HFF-Myc (cell line): ENCODE measurements around the gene RNF14.

Experiments used
- DNase-seq: peaks from one replicate; pipeline ENCODE4 v3.0.0-alpha.2; 2011; ENCODE audit warnings: low read depth; ENCODE audit errors: extremely low read depth
- H3K4me3 ChIP-seq: replicated peaks from 2 replicates; pipeline ENCODE4 v1.5.1; 2011; ENCODE audit warnings: low read depth, mild to moderate bottlenecking, control low read depth, low read length
- TF ChIP-seq, protein P1 (sequence below): IDR thresholded peaks from 2 replicates; pipeline ENCODE4 v1.5.1; 2012; ENCODE audit warnings: mild to moderate bottlenecking, low read depth, low read length, control low read depth; ENCODE audit errors: missing control alignments

Gene RNF14

DNA sequence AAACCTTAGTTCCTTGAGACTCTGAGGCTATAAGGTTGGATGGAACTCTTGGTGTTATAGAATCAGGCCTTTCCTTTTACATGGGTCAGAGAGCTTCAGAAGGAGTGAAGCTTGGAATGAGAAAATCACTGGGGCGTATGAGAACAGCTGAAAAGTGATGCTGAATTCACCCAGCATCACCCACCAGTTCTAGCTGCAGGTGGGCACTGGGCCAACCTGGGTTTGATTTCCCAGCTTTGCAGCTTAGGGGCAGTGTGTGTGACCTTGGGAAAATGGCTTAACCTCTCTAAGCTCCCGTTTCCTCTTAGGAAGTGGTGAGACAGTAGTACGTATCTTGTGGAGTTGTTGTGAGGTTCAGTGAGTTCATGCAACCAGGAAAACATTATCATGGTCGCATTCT is 21.6 kb upstream of the RNF14 start:
- H3K4me3 ChIP-seq, result no peak overlapping the region
- no peak for DNase-seq
- TF ChIP-seq, protein P1, sequence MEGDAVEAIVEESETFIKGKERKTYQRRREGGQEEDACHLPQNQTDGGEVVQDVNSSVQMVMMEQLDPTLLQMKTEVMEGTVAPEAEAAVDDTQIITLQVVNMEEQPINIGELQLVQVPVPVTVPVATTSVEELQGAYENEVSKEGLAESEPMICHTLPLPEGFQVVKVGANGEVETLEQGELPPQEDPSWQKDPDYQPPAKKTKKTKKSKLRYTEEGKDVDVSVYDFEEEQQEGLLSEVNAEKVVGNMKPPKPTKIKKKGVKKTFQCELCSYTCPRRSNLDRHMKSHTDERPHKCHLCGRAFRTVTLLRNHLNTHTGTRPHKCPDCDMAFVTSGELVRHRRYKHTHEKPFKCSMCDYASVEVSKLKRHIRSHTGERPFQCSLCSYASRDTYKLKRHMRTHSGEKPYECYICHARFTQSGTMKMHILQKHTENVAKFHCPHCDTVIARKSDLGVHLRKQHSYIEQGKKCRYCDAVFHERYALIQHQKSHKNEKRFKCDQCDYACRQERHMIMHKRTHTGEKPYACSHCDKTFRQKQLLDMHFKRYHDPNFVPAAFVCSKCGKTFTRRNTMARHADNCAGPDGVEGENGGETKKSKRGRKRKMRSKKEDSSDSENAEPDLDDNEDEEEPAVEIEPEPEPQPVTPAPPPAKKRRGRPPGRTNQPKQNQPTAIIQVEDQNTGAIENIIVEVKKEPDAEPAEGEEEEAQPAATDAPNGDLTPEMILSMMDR, result no peak

GRCh38 chr5:141948812-141949211 is 20.1 kb upstream of the RNF14 start:
- no peak for DNase-seq
- H3K4me3 ChIP-seq, result no peak overlapping the region
- TF ChIP-seq, protein P1, result no peak

GRCh38 chr5:141949511-141949910 is 19.4 kb upstream of the RNF14 start:
- no peak overlapping the region for H3K4me3 ChIP-seq
- DNase-seq, result no peak
- TF ChIP-seq, protein P1, result no peak

GRCh38 chr5:141950207-141951005 is 18.5 kb upstream of the RNF14 start:
- DNase-seq, result no peak
- H3K4me3 ChIP-seq, result no peak overlapping the region
- TF ChIP-seq, protein P1, result no peak

DNA sequence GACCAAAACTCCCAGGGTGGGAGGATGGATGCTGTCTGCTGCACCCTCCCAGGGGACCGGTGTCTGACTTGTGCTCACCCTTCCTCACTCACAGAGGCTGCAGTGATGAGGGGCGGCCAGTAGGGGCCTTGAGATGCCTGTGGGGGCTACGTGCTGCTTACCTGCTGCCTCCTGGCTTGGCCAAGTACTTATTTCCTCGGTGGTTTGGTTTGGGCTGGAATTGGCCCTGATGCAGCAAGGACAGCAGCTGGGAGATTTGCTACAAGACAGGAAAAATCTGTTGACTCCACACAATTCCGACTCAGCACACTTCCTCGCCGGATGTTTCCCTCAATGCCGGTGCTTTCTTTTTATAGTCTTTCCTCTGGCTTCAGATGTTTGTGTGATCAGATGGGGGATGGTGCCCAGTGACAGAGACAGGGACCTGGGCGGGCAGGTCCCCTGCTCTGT is 17.5 kb upstream of the RNF14 start:
- no peak for DNase-seq
- TF ChIP-seq, protein P1, result peak; percentile 55

DNA sequence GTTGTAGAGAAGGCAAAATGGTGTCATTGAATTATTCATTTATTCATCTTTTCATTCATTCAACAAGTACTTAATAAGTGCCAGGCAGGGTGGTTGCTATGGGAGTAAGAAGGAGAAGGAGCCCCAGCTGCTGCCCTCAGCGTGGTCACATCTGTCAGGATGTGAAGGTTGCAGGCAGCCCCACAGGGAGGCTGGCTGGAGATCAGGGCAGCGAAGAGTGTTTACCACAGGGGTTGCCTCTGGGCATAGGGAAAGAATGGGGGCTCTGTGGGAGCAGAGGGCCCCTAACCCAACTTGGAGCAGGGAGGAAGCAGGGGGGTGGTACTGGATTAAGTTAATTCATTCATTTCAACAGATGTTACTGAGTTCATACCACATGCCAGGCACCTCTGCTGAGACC is 16.9 kb upstream of the RNF14 start:
- TF ChIP-seq, protein P1, result no peak
- no peak overlapping the region for H3K4me3 ChIP-seq
- no peak for DNase-seq

More for the DNA sequence above, 17.5 kb upstream of the RNF14 start:
- H3K4me3 ChIP-seq, result no peak overlapping the region
